PFSK-1 (cell line): ENCODE results near the gene CUEDC2.
A peak's percentile ranks its signal among the peaks of the same experiment; 100 is the strongest.

ENCODE experiments used
- POLR2AphosphoS5 ChIP-seq: IDR thresholded peaks from 2 replicates; pipeline ENCODE4 v1.6.1; 2012; ENCODE audit warnings: low read depth, mild to moderate bottlenecking, control low read depth, low read length, moderate library complexity
- REST ChIP-seq, 2 experiments: IDR thresholded peaks; 2 replicates each; pipeline versions ENCODE4 v1.6.1 to v1.8.0; 2011 to 2012; ENCODE audit warnings: low read depth in 2 of 2, low read length in 2 of 2, control low read depth in 1 of 2, inconsistent platforms in 1 of 2, mild to moderate bottlenecking in 1 of 2, moderate library complexity in 1 of 2; ENCODE audit not compliant: insufficient read depth in 1 of 2
- SIN3A ChIP-seq: IDR thresholded peaks from 2 replicates; pipeline ENCODE4 v1.6.1; 2012; ENCODE audit warnings: mild to moderate bottlenecking, low read length, moderate library complexity, borderline replicate concordance; ENCODE audit not compliant: insufficient read depth
- TAF1 ChIP-seq: IDR thresholded peaks from 2 replicates; pipeline ENCODE4 v1.6.1; 2012; ENCODE audit warnings: low read length, control low read depth, borderline replicate concordance; ENCODE audit not compliant: insufficient read depth

GRCh38 chr10:102420181-102420713 lies 12.1 kb downstream of the CUEDC2 start:
- TF ChIP-seq POLR2AphosphoS5: no peak
- no peak for TF ChIP-seq TAF1
- TF ChIP-seq REST (IDR thresholded peaks at IDR 0.05; ENCODE audit: insufficient read depth in 1 of 2, low read depth in 2 of 2, low read length in 2 of 2): peak in 1 of 2 experiments; percentile 78; a peak in 2 of 4 replicates
- TF ChIP-seq SIN3A: no peak
